Liver (tissue), 9 donors: Measurements from ENCODE around the gene FBXO21. TPM values are rescaled to one million over a fixed set of nuclear protein-coding genes. Genes with fewer than 3 reads are reported as not detected.

Experiments
- DNase-seq: peaks from one replicate; pipeline ENCODE4 v3.0.0-alpha.2; 2017; ENCODE audit warnings: low spot score
- H3K27ac ChIP-seq, 2 donors: one replicate each; pipeline ENCODE4 v1.7.0; 2013; ENCODE audit warnings: inconsistent platforms in 2 of 2, low read length in 2 of 2, control low read depth in 1 of 2, low read depth in 1 of 2, mild to moderate bottlenecking in 1 of 2
- H3K27me3 ChIP-seq, 4 donors: one replicate each; pipeline versions ENCODE4 v1.6.1 to v1.7.0; 2013; ENCODE audit warnings: low read length in 3 of 4, inconsistent platforms in 1 of 4, mild to moderate bottlenecking in 1 of 4, moderate library complexity in 1 of 4; ENCODE audit not compliant: control insufficient read depth in 4 of 4, insufficient read depth in 4 of 4
- H3K36me3 ChIP-seq, 4 donors: one replicate each; pipeline versions ENCODE4 v1.6.1 to v1.7.0; 2013; ENCODE audit warnings: low read length in 3 of 4, mild to moderate bottlenecking in 3 of 4, low read depth in 1 of 4, moderate library complexity in 1 of 4; ENCODE audit not compliant: control insufficient read depth in 4 of 4, insufficient read depth in 3 of 4
- H3K4me1 ChIP-seq, 4 donors: one replicate each; pipeline versions ENCODE4 v1.6.1 to v1.7.0; 2013; ENCODE audit warnings: low read length in 3 of 4, mild to moderate bottlenecking in 3 of 4, moderate library complexity in 1 of 4; ENCODE audit not compliant: control insufficient read depth in 4 of 4, insufficient read depth in 4 of 4
- H3K4me3 ChIP-seq, 3 donors: one replicate each; pipeline versions ENCODE4 v1.6.1 to v1.7.0; 2013; ENCODE audit warnings: low read length in 3 of 3, control low read depth in 1 of 3, low read depth in 1 of 3, mild to moderate bottlenecking in 1 of 3
- H3K9ac ChIP-seq, 2 donors: one replicate each; pipeline ENCODE4 v1.7.0; 2013; ENCODE audit warnings: low read length in 2 of 2, mild to moderate bottlenecking in 2 of 2, moderate library complexity in 2 of 2, control low read depth in 1 of 2, low read depth in 1 of 2
- H3K9me3 ChIP-seq, 4 donors: one replicate each; pipeline versions ENCODE4 v1.6.1 to v1.7.0; 2013; ENCODE audit warnings: low read length in 3 of 4; ENCODE audit not compliant: control insufficient read depth in 4 of 4
- EGR1 ChIP-seq, 2 donors: IDR thresholded peaks; 2 replicates each; pipeline ENCODE4 v1.6.1; 2016 to 2018; ENCODE audit warnings: antibody characterized with exemption in 2 of 2, low read depth in 2 of 2
- FOXA1 ChIP-seq: IDR thresholded peaks from 2 replicates; pipeline ENCODE4 v1.6.1; 2016; ENCODE audit warnings: antibody characterized with exemption
- FOXA2 ChIP-seq: IDR thresholded peaks from 2 replicates; pipeline ENCODE4 v1.6.1; 2016; ENCODE audit warnings: antibody characterized with exemption
- GABPA ChIP-seq, 2 donors: IDR thresholded peaks in 1 of 2; conservative IDR thresholded peaks in 1 of 2; 2 replicates each; pipeline ENCODE4 v1.6.1; 2016; ENCODE audit warnings: antibody characterized with exemption in 2 of 2, mild to moderate bottlenecking in 1 of 2, moderate library complexity in 1 of 2
- HNF4A ChIP-seq, 2 donors: conservative IDR thresholded peaks; 2 replicates each; pipeline ENCODE4 v1.6.1; 2016; ENCODE audit warnings: antibody characterized with exemption in 2 of 2, mild to moderate bottlenecking in 2 of 2
- HNF4G ChIP-seq: IDR thresholded peaks from 2 replicates; pipeline ENCODE4 v1.6.1; 2016; ENCODE audit warnings: antibody characterized with exemption
- JUND ChIP-seq, 2 donors: IDR thresholded peaks; 2 replicates each; pipeline ENCODE4 v1.6.1; 2016; ENCODE audit warnings: antibody characterized with exemption in 2 of 2
- NR2F2 ChIP-seq: IDR thresholded peaks from 2 replicates; pipeline ENCODE4 v1.6.1; 2016; ENCODE audit warnings: antibody characterized with exemption
- RAD21 ChIP-seq, 2 donors: IDR thresholded peaks; 2 replicates each; pipeline ENCODE4 v1.6.1; 2016; ENCODE audit warnings: antibody characterized with exemption in 2 of 2, mild to moderate bottlenecking in 2 of 2
- RXRA ChIP-seq, 2 donors: IDR thresholded peaks; 2 replicates each; pipeline ENCODE4 v1.6.1; 2017 to 2018; ENCODE audit warnings: antibody characterized with exemption in 2 of 2, mild to moderate bottlenecking in 1 of 2
- SP1 ChIP-seq: IDR thresholded peaks from 2 replicates; pipeline ENCODE4 v1.6.1; 2018; ENCODE audit warnings: antibody characterized with exemption, mild to moderate bottlenecking
- TAF1 ChIP-seq: conservative IDR thresholded peaks from 2 replicates; pipeline ENCODE4 v1.6.1; 2016; ENCODE audit warnings: antibody characterized with exemption, mild to moderate bottlenecking
- YY1 ChIP-seq: IDR thresholded peaks from 2 replicates; pipeline ENCODE4 v1.6.1; 2016; ENCODE audit warnings: antibody characterized with exemption, mild to moderate bottlenecking
- WGBS: extraction: QIAGEN DNeasy Blood & Tissue Kit; methylation state at CpG from one replicate; pipeline ENCODE4 v1.1.7; 2013; 5-methylcytosine and 5-hydroxymethylcytosine counted together
- polyA plus RNA-seq, 2 donors: library from polyadenylated mRNA; stranded (reverse) in 1 of 2; unstranded in 1 of 2; fragments of 200-250 nt in 1 of 2; fragments of >200 nt in 1 of 2; fragmentation: Nextera tagmentation in 1 of 2; extraction: Ambion mirVana in 1 of 2; gene quantifications; one replicate each; pipeline versions ENCODE4 v1.2.1 to v1.2.3, GENCODE V29; 2013 to 2015
- total RNA-seq, 2 donors: library from RNA; depleted of rRNA; stranded (reverse); fragments of >200 nt; gene quantifications; one replicate each; pipeline ENCODE4 v1.2.3, GENCODE V29; 2014
- TF ChIP-seq, protein P1 (sequence below): IDR thresholded peaks from 2 replicates; pipeline ENCODE4 v1.6.1; 2016; ENCODE audit warnings: antibody characterized with exemption
- TF ChIP-seq, protein P2 (sequence below): IDR thresholded peaks from 2 replicates; pipeline ENCODE4 v1.6.1; 2016; ENCODE audit warnings: antibody characterized with exemption
- TF ChIP-seq, protein P3 (sequence below): IDR thresholded peaks from 2 replicates; pipeline ENCODE4 v1.6.1; 2016; ENCODE audit warnings: antibody characterized with exemption
- TF ChIP-seq, protein P4 (sequence below): fragments of 150-350 bp; IDR thresholded peaks from 2 replicates; pipeline ENCODE4 v1.5.1; 2017; ENCODE audit warnings: improper control_type of control experiment, low read depth, low read length; ENCODE audit not compliant: missing input control
- TF ChIP-seq, protein P5 (sequence below): IDR thresholded peaks from 2 replicates; pipeline ENCODE4 v1.6.1; 2016; ENCODE audit warnings: antibody characterized with exemption, mild to moderate bottlenecking
- donor health status: healthy.
- donor health status: healthy.
- donor health status: healthy.
- donor health status: healthy.
- donor health status: healthy.

Gene FBXO21
- total and polyA plus RNA-seq, 4 donors = 12.9 to 54.4 (median 21.1) TPM

DNA sequence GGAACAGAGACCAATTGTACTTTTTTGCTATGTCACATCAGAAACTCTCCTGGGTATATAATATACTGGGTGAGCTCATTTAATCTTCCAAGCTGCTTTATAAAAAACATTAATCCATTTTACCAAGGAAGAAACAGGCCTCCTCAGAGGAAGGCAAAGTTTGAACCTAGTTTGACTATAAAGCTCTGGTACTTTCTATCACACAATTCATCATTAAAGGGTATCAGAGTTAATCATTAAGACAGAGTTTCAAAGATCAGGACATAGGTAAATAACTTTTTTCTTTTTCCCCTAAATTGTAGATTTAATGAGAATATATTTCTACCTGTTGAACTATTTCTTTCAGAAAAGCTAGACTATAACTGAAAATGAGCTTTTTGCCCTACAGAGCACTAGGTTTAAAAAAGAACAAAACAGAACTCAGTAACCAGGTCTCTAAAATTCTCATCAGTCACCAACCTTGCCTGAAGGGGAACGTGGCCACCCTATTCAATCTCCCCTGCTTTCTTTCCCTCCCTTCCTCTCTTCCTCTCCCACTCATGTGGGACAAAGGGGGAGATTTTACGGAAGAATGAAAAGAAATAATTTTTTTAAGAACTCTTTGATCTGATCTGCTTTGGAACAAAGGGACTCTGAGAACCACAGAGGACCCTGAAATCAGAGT is 18.6 kb downstream of the FBXO21 start:
- no peaks in the 10 kb centered on the region for H3K27me3 ChIP-seq
- TF ChIP-seq HNF4G = no peak
- TF ChIP-seq RXRA (IDR thresholded peaks at IDR 0.05) = peak; percentile 7 to 38
- no peak for TF ChIP-seq NR2F2
- no peak for TF ChIP-seq EGR1 (IDR thresholded peaks at IDR 0.05; ENCODE audit: low read depth in 2 of 2)
- peak; percentile 39 for TF ChIP-seq FOXA2
- TF ChIP-seq, protein P1, sequence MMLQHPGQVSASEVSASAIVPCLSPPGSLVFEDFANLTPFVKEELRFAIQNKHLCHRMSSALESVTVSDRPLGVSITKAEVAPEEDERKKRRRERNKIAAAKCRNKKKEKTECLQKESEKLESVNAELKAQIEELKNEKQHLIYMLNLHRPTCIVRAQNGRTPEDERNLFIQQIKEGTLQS = no peak
- TF ChIP-seq GABPA (IDR thresholded peaks at IDR 0.05 in 1 of 2, conservative IDR thresholded peaks at IDR 0.05 in 1 of 2) = no peak
- no peak for TF ChIP-seq RAD21 (IDR thresholded peaks at IDR 0.05)
- TF ChIP-seq, protein P2, sequence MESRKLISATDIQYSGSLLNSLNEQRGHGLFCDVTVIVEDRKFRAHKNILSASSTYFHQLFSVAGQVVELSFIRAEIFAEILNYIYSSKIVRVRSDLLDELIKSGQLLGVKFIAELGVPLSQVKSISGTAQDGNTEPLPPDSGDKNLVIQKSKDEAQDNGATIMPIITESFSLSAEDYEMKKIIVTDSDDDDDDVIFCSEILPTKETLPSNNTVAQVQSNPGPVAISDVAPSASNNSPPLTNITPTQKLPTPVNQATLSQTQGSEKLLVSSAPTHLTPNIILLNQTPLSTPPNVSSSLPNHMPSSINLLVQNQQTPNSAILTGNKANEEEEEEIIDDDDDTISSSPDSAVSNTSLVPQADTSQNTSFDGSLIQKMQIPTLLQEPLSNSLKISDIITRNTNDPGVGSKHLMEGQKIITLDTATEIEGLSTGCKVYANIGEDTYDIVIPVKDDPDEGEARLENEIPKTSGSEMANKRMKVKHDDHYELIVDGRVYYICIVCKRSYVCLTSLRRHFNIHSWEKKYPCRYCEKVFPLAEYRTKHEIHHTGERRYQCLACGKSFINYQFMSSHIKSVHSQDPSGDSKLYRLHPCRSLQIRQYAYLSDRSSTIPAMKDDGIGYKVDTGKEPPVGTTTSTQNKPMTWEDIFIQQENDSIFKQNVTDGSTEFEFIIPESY = no peak
- TF ChIP-seq HNF4A (conservative IDR thresholded peaks at IDR 0.05) = peak; percentile 56 to 64
- TF ChIP-seq, protein P3, sequence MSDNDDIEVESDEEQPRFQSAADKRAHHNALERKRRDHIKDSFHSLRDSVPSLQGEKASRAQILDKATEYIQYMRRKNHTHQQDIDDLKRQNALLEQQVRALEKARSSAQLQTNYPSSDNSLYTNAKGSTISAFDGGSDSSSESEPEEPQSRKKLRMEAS = peak; percentile 18
- no peak for TF ChIP-seq SP1
- no peak for TF ChIP-seq FOXA1
- TF ChIP-seq YY1 = peak; percentile 36
- TF ChIP-seq, protein P4, sequence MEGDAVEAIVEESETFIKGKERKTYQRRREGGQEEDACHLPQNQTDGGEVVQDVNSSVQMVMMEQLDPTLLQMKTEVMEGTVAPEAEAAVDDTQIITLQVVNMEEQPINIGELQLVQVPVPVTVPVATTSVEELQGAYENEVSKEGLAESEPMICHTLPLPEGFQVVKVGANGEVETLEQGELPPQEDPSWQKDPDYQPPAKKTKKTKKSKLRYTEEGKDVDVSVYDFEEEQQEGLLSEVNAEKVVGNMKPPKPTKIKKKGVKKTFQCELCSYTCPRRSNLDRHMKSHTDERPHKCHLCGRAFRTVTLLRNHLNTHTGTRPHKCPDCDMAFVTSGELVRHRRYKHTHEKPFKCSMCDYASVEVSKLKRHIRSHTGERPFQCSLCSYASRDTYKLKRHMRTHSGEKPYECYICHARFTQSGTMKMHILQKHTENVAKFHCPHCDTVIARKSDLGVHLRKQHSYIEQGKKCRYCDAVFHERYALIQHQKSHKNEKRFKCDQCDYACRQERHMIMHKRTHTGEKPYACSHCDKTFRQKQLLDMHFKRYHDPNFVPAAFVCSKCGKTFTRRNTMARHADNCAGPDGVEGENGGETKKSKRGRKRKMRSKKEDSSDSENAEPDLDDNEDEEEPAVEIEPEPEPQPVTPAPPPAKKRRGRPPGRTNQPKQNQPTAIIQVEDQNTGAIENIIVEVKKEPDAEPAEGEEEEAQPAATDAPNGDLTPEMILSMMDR = no peak
- TF ChIP-seq, protein P5, sequence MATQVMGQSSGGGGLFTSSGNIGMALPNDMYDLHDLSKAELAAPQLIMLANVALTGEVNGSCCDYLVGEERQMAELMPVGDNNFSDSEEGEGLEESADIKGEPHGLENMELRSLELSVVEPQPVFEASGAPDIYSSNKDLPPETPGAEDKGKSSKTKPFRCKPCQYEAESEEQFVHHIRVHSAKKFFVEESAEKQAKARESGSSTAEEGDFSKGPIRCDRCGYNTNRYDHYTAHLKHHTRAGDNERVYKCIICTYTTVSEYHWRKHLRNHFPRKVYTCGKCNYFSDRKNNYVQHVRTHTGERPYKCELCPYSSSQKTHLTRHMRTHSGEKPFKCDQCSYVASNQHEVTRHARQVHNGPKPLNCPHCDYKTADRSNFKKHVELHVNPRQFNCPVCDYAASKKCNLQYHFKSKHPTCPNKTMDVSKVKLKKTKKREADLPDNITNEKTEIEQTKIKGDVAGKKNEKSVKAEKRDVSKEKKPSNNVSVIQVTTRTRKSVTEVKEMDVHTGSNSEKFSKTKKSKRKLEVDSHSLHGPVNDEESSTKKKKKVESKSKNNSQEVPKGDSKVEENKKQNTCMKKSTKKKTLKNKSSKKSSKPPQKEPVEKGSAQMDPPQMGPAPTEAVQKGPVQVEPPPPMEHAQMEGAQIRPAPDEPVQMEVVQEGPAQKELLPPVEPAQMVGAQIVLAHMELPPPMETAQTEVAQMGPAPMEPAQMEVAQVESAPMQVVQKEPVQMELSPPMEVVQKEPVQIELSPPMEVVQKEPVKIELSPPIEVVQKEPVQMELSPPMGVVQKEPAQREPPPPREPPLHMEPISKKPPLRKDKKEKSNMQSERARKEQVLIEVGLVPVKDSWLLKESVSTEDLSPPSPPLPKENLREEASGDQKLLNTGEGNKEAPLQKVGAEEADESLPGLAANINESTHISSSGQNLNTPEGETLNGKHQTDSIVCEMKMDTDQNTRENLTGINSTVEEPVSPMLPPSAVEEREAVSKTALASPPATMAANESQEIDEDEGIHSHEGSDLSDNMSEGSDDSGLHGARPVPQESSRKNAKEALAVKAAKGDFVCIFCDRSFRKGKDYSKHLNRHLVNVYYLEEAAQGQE = peak; percentile 71
- no peak for TF ChIP-seq TAF1
- no peak for TF ChIP-seq JUND (IDR thresholded peaks at IDR 0.05)
- peak overlapping the region in 1 of 2 donors; percentile 23 for H3K9ac ChIP-seq
- H3K9me3 ChIP-seq = no peaks in the 10 kb centered on the region
- peaks cover 19 to 70% (median 64%) of the 10 kb centered on the region in 4 donors for H3K36me3 ChIP-seq
- H3K4me1 ChIP-seq = peaks cover 0 to 20% (median 8%) of the 10 kb centered on the region in 4 donors
- H3K27ac ChIP-seq = peak overlapping the region; percentile 49 to 73
- 40% methylated on average over 2 of the region's 2 CpGs for WGBS
- H3K4me3 ChIP-seq = no peak overlapping the region
- no peak for DNase-seq
